OCI-LY7 (cell line): Measurements from ENCODE around the gene HIVEP3. TPM values are rescaled to one million over a fixed set of nuclear protein-coding genes. Genes with fewer than 3 reads are reported as not detected.

Experiments
- BruUV-seq: library from RNA; stranded (reverse); fragments of 400-500 nt; replicated peaks from 2 replicates; lab custom pipeline; 2021; lab: Mats Ljungman, UMichigan
- CTCF ChIA-PET: fragments of 300-600 bp; sonication (Branson Sonifier 250); formaldehyde crosslinking; loops from one replicate; lab custom pipeline; 2022; ENCODE audit warnings: antibody characterized with exemption; ENCODE audit not compliant: unreplicated experiment; lab: Charles Lee
- POLR2A ChIA-PET: fragments of 300-600 bp; sonication (Branson Sonifier 250); formaldehyde crosslinking; loops from one replicate; lab custom pipeline; 2022; ENCODE audit warnings: antibody characterized with exemption; lab: Charles Lee
- DNase-seq: peaks from one replicate; pipeline ENCODE4 v3.0.0-alpha.2; 2015; ENCODE audit warnings: low spot score
- H2AFZ ChIP-seq: fragments of 200-600 bp; sonication (generic), shearing (Covaris generic); 2 replicates; pipeline ENCODE4 v1.6.1; 2014; ENCODE audit warnings: mild to moderate bottlenecking, antibody characterized with exemption, low read length, moderate library complexity
- H3K27ac ChIP-seq: fragments of 200-600 bp; sonication (generic); 2 replicates; pipeline ENCODE4 v1.5.1; 2014; ENCODE audit warnings: mixed run types, low read depth, mild to moderate bottlenecking, moderate library complexity, low read length, inconsistent platforms; ENCODE audit not compliant: poor library complexity, severe bottlenecking
- H3K36me3 ChIP-seq: fragments of 200-600 bp; sonication (generic); 2 replicates; pipeline ENCODE4 v1.6.1; 2014; ENCODE audit warnings: mild to moderate bottlenecking, antibody characterized with exemption, low read length, moderate library complexity, mixed read lengths; ENCODE audit not compliant: insufficient read depth
- H3K4me1 ChIP-seq: fragments of 200-600 bp; sonication (generic); 2 replicates; pipeline ENCODE4 v1.5.1; 2014; ENCODE audit warnings: mild to moderate bottlenecking, low read length; ENCODE audit not compliant: insufficient read depth, poor library complexity, severe bottlenecking
- H3K4me2 ChIP-seq: fragments of 200-600 bp; sonication (generic); 2 replicates; pipeline ENCODE4 v1.6.1; 2014; ENCODE audit warnings: mild to moderate bottlenecking, low read length
- H3K4me3 ChIP-seq: fragments of 200-600 bp; sonication (generic); 2 replicates; pipeline ENCODE4 v1.5.1; 2014; ENCODE audit warnings: mild to moderate bottlenecking, low read depth, low read length; ENCODE audit not compliant: poor library complexity, severe bottlenecking
- H3K79me2 ChIP-seq: fragments of 200-600 bp; sonication (generic); 2 replicates; pipeline ENCODE4 v1.6.1; 2016; ENCODE audit warnings: low read depth, mild to moderate bottlenecking, low read length, moderate library complexity, mixed read lengths; ENCODE audit not compliant: insufficient read depth
- H3K9me2 ChIP-seq: fragments of 200-600 bp; sonication (generic); 2 replicates; pipeline ENCODE4 v1.6.1; 2016; ENCODE audit warnings: mild to moderate bottlenecking, low read length, mixed read lengths; ENCODE audit not compliant: insufficient read depth
- H3K9me3 ChIP-seq: fragments of 200-600 bp; sonication (generic); 2 replicates; pipeline ENCODE4 v1.6.1; 2014; ENCODE audit warnings: mild to moderate bottlenecking, mixed run types, low read length, mixed read lengths
- H4K20me1 ChIP-seq: fragments of 200-600 bp; sonication (generic); 2 replicates; pipeline ENCODE4 v1.6.1; 2014; ENCODE audit warnings: mild to moderate bottlenecking, antibody characterized with exemption, low read length, moderate library complexity, mixed read lengths; ENCODE audit not compliant: insufficient read depth
- EZH2phosphoT487 ChIP-seq: fragments of 200-600 bp; sonication (generic); IDR thresholded peaks from 2 replicates; pipeline ENCODE4 v1.6.1; 2018; ENCODE audit warnings: low read depth, borderline replicate concordance, mild to moderate bottlenecking, mixed run types, antibody characterized with exemption, low read length, moderate library complexity, mixed read lengths
- intact Hi-C: fragments of 100-400 bp; cut with micrococcal nuclease; formaldehyde crosslinking; loops from one replicate; pipeline ENCODE4 v1.10.0; 2022; ENCODE audit not compliant: unreplicated experiment
- total RNA-seq, 2 experiments: library from RNA; depleted of rRNA in 1 of 2; stranded (reverse); fragments of >200 nt in 1 of 2; shearing (Covaris generic) in 1 of 2; gene quantifications; 2 replicates each; pipeline ENCODE4 v1.2.3, GENCODE V29; 2014 to 2022
- TF ChIP-seq, protein P1 (sequence below): fragments of 200-600 bp; sonication (generic); conservative IDR thresholded peaks from 2 replicates; pipeline ENCODE4 v1.5.1; 2014; ENCODE audit warnings: mild to moderate bottlenecking, antibody characterized with exemption, low read length, moderate library complexity, mixed read lengths

The HIVEP3 gene
- total RNA-seq, 2 experiments from 2014 or later = 0.53 to 0.60 TPM

DNA sequence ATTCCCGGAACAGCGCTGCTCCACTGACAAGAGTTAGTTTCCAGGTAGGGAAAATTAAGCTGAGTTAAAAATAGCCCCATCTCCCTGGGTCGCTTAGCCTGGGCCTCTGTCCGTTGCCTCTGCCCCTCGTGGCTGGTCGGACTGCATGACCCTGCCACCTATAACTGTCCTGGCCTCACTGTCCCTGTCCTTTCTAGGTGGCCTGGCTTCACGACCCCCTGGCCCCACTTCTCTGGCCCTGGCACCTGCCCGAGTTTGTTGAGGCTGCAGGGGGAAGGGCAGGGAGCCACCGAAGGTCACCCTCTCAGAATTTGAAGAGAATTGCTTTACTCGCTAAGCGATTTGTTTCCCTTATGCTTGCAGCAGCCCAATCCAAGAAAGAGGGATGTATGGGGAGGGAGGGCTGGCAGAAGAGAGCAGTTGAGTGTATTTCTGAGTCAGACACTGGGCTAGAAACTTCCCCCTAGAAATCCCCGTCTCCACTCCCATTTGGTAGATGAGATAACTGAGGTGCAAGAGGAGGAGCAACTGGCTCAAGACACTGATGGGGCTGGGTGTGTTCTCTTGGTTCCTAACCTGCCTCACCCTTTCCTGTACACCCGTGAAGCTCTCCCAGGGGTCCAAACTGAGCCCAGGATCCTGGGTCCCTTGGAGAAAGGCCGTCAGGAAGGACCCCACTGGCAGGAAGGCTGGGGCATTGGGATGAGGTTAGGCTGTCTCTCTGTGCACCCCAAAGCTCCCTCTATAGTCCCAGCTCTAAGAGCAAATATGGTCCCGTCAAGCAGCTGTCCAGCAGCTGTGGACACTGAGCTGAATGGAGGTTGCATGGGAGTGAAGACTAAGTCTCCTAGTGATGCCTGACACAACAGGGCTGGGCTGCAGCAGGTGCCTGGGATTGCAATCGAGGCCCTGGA is 431.3 kb downstream of the HIVEP3 start:
- H3K36me3 ChIP-seq = no peaks in the 10 kb centered on the region
- no peak overlapping the region for H2AFZ ChIP-seq
- H3K9me3 ChIP-seq = no peaks in the 10 kb centered on the region
- no peaks in the 10 kb centered on the region for H3K9me2 ChIP-seq
- H3K79me2 ChIP-seq = no peaks in the 10 kb centered on the region
- ChIA-PET POLR2A (no interaction called here), CTCF (interaction anchor here (0.6 kb wide), 1 partner anchor 39 kb away, joined by 3 read pairs; no protein-coding TSS in a partner anchor)
- BruUV-seq = no TSS peak
- no peaks in the 10 kb centered on the region for H4K20me1 ChIP-seq
- TF ChIP-seq, protein P1, sequence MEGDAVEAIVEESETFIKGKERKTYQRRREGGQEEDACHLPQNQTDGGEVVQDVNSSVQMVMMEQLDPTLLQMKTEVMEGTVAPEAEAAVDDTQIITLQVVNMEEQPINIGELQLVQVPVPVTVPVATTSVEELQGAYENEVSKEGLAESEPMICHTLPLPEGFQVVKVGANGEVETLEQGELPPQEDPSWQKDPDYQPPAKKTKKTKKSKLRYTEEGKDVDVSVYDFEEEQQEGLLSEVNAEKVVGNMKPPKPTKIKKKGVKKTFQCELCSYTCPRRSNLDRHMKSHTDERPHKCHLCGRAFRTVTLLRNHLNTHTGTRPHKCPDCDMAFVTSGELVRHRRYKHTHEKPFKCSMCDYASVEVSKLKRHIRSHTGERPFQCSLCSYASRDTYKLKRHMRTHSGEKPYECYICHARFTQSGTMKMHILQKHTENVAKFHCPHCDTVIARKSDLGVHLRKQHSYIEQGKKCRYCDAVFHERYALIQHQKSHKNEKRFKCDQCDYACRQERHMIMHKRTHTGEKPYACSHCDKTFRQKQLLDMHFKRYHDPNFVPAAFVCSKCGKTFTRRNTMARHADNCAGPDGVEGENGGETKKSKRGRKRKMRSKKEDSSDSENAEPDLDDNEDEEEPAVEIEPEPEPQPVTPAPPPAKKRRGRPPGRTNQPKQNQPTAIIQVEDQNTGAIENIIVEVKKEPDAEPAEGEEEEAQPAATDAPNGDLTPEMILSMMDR = no peak
- TF ChIP-seq EZH2phosphoT487 = no peak
- H3K4me3 ChIP-seq = no peak overlapping the region
- intact Hi-C loops = no loop called here
- no peaks in the 10 kb centered on the region for H3K4me1 ChIP-seq
- no peak for DNase-seq
- H3K27ac ChIP-seq = no peak overlapping the region
- no peak overlapping the region for H3K4me2 ChIP-seq

DNA sequence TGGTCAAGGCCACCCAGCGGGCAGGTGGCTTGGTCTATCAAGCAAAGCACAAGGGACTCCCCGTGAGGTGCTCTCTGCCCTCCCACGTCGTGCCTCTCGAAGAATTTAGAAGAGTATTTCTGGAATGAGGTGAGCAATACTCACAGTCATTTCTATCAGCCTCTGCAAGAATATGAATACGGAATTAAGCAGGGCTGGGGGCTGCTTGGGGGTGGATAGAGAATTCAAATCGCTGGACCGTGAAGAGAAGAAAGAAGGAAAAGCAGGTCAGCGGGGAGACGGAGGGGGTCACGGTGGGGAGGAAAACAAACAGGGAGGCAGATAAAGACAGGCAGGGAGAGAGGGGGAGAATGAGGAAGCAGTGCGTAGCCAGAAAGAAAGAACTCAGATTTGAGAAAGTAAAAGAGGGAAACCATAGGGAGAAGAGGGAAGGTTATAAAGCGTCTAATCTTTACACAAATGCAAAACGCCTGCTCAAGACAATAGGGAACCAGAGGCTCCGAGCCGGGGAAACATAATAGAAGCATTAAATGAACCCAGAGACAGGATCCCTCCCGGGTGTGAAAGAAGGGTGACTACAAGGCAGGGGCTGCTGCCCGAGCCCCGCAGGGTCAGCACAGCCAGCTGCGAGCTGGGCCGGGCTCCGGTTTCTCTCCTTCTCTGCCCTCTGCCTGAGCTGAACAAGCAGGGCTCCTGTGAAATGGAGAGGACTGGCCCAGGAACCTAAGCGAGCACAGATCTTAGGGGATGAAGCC is 432.2 kb downstream of the HIVEP3 start:
- CTCF ChIA-PET = no interaction called here
- TF ChIP-seq, protein P1 = no peak
- TF ChIP-seq EZH2phosphoT487 = no peak
- no peak overlapping the region for H2AFZ ChIP-seq

More for the DNA sequence above, 432.2 kb downstream of the HIVEP3 start:
- no peak for DNase-seq
- Histone ChIP-seq H3K4me1 (no peaks in the 10 kb centered on the region), H3K27ac (no peak overlapping the region), H4K20me1 (no peaks in the 10 kb centered on the region), H3K9me3 (no peaks in the 10 kb centered on the region), H3K36me3 (no peaks in the 10 kb centered on the region), H3K4me3 (no peak overlapping the region), H3K4me2 (no peak overlapping the region), H3K79me2 (no peaks in the 10 kb centered on the region), H3K9me2 (no peaks in the 10 kb centered on the region)
- POLR2A ChIA-PET = no interaction called here
- intact Hi-C loops = no loop called here
- no TSS peak for BruUV-seq
